Measurements from ENCODE around the gene UBN1. TPM values are rescaled to one million over a fixed set of nuclear protein-coding genes. Genes with fewer than 3 reads are reported as not detected.

Gene UBN1, protein sequence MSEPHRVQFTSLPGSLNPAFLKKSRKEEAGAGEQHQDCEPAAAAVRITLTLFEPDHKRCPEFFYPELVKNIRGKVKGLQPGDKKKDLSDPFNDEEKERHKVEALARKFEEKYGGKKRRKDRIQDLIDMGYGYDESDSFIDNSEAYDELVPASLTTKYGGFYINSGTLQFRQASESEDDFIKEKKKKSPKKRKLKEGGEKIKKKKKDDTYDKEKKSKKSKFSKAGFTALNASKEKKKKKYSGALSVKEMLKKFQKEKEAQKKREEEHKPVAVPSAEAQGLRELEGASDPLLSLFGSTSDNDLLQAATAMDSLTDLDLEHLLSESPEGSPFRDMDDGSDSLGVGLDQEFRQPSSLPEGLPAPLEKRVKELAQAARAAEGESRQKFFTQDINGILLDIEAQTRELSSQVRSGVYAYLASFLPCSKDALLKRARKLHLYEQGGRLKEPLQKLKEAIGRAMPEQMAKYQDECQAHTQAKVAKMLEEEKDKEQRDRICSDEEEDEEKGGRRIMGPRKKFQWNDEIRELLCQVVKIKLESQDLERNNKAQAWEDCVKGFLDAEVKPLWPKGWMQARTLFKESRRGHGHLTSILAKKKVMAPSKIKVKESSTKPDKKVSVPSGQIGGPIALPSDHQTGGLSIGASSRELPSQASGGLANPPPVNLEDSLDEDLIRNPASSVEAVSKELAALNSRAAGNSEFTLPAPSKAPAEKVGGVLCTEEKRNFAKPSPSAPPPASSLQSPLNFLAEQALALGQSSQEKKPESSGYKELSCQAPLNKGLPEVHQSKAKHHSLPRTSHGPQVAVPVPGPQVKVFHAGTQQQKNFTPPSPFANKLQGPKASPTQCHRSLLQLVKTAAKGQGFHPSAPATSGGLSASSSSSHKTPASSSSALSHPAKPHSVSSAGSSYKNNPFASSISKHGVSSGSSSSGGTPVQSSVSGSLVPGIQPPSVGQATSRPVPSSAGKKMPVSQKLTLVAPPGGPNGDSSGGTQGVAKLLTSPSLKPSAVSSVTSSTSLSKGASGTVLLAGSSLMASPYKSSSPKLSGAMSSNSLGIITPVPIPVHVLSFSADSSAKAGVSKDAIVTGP (N-terminal part only)
- 25.3 to 29.0 TPM (median 27.8 TPM) in 5 replicates for total RNA-seq (2022; extraction: Qiagen RNA extraction; ENCODE audit: low read depth)

DNA sequence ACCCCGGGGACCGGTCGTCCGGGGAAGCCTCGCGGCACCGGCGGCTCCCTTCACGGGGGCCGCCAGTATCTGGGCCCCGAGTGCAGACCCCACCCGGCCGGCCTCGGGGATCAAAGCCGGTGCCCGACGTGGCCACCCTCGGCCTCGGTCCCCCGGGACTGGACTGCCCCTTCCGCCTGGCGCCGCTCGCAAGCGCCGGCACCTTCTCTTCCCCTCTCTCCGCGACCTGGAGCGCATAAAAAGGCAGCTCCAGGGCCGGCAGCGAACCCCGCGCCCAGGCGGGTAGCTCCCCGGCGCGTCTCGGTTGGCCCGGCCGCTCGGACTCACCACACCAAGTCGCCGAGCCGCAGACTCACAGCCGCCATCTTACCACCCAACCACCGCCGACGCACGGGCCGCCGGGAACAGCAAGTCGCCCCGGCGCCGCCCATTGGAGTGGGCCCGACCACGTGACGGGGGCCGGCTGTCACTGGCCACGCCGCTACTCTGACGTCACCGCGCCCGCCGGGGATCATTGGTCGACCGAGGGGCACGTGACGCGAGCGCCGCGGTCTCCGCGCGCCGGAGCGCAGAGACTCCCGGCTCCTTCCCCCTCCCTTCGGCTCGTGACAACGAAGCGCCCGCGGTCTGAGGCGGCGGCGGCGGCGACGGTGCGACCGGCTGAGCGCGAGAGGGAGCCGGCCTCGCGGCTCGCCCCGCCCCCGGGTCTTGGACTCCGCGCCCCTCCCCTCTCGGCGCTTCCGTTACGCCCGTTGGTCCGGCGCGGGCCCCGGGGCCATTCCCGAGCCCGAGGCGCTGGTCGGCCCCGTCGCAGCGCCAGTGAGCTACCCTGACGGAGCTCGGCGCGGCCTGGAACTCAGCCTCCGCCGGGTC is at the start of gene UBN1, which contains the start of gene GLYR1:
Gene UBN1 (plus strand): TSS at position 581 of the 873 bp plus-strand sequence. CDS start 5,437 bp downstream, outside the sequence.
Gene GLYR1 (minus strand): TSS at position 388 of the 873 bp plus-strand sequence. CDS start 23 bp downstream, at position 365.

DNA sequence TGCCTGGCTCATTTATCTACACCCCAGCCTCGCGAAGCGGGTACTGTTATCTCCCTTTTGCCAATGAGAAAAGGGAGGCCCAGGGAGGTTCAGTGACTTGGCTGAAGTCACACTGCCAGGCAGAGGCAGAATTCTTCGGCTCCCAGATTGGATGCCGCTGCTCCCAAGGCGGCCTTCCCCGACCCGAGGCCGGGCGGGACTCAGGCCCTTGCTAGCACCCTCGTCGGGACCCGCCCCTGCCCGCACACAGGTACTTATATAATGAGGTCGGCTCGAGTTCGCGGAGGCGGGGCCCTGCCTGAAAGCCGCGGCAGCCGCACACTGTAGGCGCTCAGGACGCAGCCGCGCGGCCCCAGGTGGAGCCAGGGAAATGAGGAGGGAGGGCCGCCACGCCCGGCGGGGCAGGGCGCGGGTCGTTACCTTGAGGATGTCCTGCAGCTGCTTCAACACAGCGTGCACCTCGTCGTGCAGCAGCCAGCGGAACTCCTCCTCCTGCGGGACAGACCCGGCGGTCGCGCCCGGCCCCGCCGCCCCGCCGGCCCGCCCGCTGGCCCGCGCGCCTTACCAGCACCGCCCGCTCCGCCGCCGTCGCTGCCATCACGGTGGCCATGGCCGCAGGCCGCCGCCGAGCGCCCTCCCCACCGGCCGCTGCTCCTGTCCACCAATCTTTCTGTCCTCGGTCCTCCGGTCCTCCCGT is 45.2 kb upstream of the UBN1 start, which contains the start of gene ROGDI:
Gene ROGDI (minus strand): TSS at position 672 of the 697 bp plus-strand sequence. CDS start 62 bp downstream, at position 610.

Other genes starting within 250 kb of the UBN1 start
- 36.8 to 53.9 TPM (median 52.1 TPM) in 5 replicates for gene UBALD1, start 232.6 kb upstream of the UBN1 start, total RNA-seq (2022; extraction: Qiagen RNA extraction; ENCODE audit: low read depth)
- gene MGRN1, start 222.7 kb upstream of the UBN1 start, total RNA-seq (2022; extraction: Qiagen RNA extraction; ENCODE audit: low read depth) = 34.9 to 42.2 TPM (median 40.5 TPM) in 5 replicates
- gene NUDT16L1, start 153.9 kb upstream of the UBN1 start, total RNA-seq (2022; extraction: Qiagen RNA extraction; ENCODE audit: low read depth) = 18.8 to 26.1 TPM (median 23.5 TPM) in 5 replicates
- 20.5 to 25.7 TPM (median 25.2 TPM) in 5 replicates for gene ANKS3, start 113.2 kb upstream of the UBN1 start, total RNA-seq (2022; extraction: Qiagen RNA extraction; ENCODE audit: low read depth)
- 0.75 to 1.1 TPM (median 0.79 TPM) in 5 replicates for gene DNAAF8, start 112.9 kb upstream of the UBN1 start, total RNA-seq (2022; extraction: Qiagen RNA extraction; ENCODE audit: low read depth)
- gene ZNF500, start 80.3 kb upstream of the UBN1 start, total RNA-seq (2022; extraction: Qiagen RNA extraction; ENCODE audit: low read depth) = 7.6 to 10.6 TPM (median 8.7 TPM) in 5 replicates
- not detected in 5 replicates for gene SEPTIN12, start 59.1 kb upstream of the UBN1 start, total RNA-seq (2022; extraction: Qiagen RNA extraction; ENCODE audit: low read depth)
- not detected in 5 replicates for gene SMIM22, start 52.1 kb upstream of the UBN1 start, total RNA-seq (2022; extraction: Qiagen RNA extraction; ENCODE audit: low read depth)
- 10.4 to 16.1 TPM (median 15.1 TPM) in 5 replicates for gene ROGDI, start 44.8 kb upstream of the UBN1 start, total RNA-seq (2022; extraction: Qiagen RNA extraction; ENCODE audit: low read depth)
- gene GLYR1, start 193 bp upstream of the UBN1 start, total RNA-seq (2022; extraction: Qiagen RNA extraction; ENCODE audit: low read depth) = 38.5 to 42.8 TPM (median 41.0 TPM) in 5 replicates
- gene PPL, start 89.7 kb downstream of the UBN1 start, total RNA-seq (2022; extraction: Qiagen RNA extraction; ENCODE audit: low read depth) = 4.5 to 6.1 TPM (median 5.4 TPM) in 5 replicates
- 0.03 to 0.09 TPM (median 0.05 TPM) in 3 of 5 replicates, not detected in the others for gene SEC14L5, start 110.8 kb downstream of the UBN1 start, total RNA-seq (2022; extraction: Qiagen RNA extraction; ENCODE audit: low read depth)
- 14.6 to 19.4 TPM (median 18.6 TPM) in 5 replicates for gene NAGPA, start 186.5 kb downstream of the UBN1 start, total RNA-seq (2022; extraction: Qiagen RNA extraction; ENCODE audit: low read depth)
- gene C16orf89, start 218.5 kb downstream of the UBN1 start, total RNA-seq (2022; extraction: Qiagen RNA extraction; ENCODE audit: low read depth) = not detected in 5 replicates
- 33.4 to 40.4 TPM (median 37.8 TPM) in 5 replicates for gene ALG1, start 224.4 kb downstream of the UBN1 start, total RNA-seq (2022; extraction: Qiagen RNA extraction; ENCODE audit: low read depth)

Data from A549 treated with GW870086 at 1 μM for 4 hours (cell line).